Progenitor cell of endocrine pancreas (in vitro differentiated cells): ENCODE measurements around the gene RGS3. TPM values are rescaled to one million over a fixed set of nuclear protein-coding genes. Genes with fewer than 3 reads are reported as not detected.
A peak's percentile ranks its signal among the peaks of the same experiment; 100 is the strongest.

Experiments
- DNase-seq: peaks from one replicate; pipeline ENCODE4 v3.0.0; 2021; ENCODE audit warnings: low spot score; ENCODE audit not compliant: unreplicated experiment
- H3K27ac Mint-ChIP-seq: 2 replicates; pipeline ENCODE4 v1.8.0; 2021; ENCODE audit warnings: mild to moderate bottlenecking, moderate library complexity, mixed read lengths
- H3K27me3 Mint-ChIP-seq: 2 replicates; pipeline ENCODE4 v1.8.0; 2021; ENCODE audit warnings: mixed read lengths
- H3K36me3 Mint-ChIP-seq: 2 replicates; pipeline ENCODE4 v1.8.0; 2022; ENCODE audit warnings: mixed read lengths; ENCODE audit not compliant: insufficient read depth
- H3K4me1 Mint-ChIP-seq: 2 replicates; pipeline ENCODE4 v1.8.0; 2021; ENCODE audit warnings: low read depth, mixed read lengths
- H3K4me3 Mint-ChIP-seq: 2 replicates; pipeline ENCODE4 v1.8.0; 2021; ENCODE audit warnings: low read depth, mild to moderate bottlenecking, moderate library complexity, mixed read lengths
- H3K9me3 Mint-ChIP-seq: 2 replicates; pipeline ENCODE4 v1.8.0; 2021; ENCODE audit warnings: low read depth, mixed read lengths
- CTCF ChIP-seq: fragments of 200-600 bp; sonication (generic); IDR thresholded peaks from one replicate; pipeline ENCODE4 v1.5.0; 2021; ENCODE audit warnings: antibody characterized with exemption, mild to moderate bottlenecking; ENCODE audit not compliant: unreplicated experiment
- total RNA-seq: library from RNA; stranded (reverse); gene quantifications from 2 replicates; pipeline ENCODE4 v1.2.1, GENCODE V29; 2021

RGS3 gene
- total RNA-seq, 1 donor from 2014 or later: 39.3 TPM

- Mint-ChIP-seq H3K27me3 (no peaks in the 10 kb centered on the region), H3K4me1 (peaks cover 32% of the 10 kb centered on the region), H3K9me3 (no peaks in the 10 kb centered on the region), H3K4me3 (no peak overlapping the region), H3K27ac (no peak overlapping the region), H3K36me3 (no peaks in the 10 kb centered on the region)
- no peak for TF ChIP-seq CTCF
- DNase-seq: no peak
Observed at GRCh38 chr9:113632776-113633590, 169.5 kb downstream of the RGS3 start.

- no peaks in the 10 kb centered on the region for H3K27me3 Mint-ChIP-seq
- peaks cover 33% of the 10 kb centered on the region for H3K4me1 Mint-ChIP-seq
- H3K4me3 Mint-ChIP-seq: no peak overlapping the region
- no peak for TF ChIP-seq CTCF
- H3K9me3 Mint-ChIP-seq: no peaks in the 10 kb centered on the region
- peak overlapping the region; percentile 55 for H3K27ac Mint-ChIP-seq
- DNase-seq: no peak
- H3K36me3 Mint-ChIP-seq: no peaks in the 10 kb centered on the region
Observed at GRCh38 chr9:113633782-113634595, 170.5 kb downstream of the RGS3 start.

DNA sequence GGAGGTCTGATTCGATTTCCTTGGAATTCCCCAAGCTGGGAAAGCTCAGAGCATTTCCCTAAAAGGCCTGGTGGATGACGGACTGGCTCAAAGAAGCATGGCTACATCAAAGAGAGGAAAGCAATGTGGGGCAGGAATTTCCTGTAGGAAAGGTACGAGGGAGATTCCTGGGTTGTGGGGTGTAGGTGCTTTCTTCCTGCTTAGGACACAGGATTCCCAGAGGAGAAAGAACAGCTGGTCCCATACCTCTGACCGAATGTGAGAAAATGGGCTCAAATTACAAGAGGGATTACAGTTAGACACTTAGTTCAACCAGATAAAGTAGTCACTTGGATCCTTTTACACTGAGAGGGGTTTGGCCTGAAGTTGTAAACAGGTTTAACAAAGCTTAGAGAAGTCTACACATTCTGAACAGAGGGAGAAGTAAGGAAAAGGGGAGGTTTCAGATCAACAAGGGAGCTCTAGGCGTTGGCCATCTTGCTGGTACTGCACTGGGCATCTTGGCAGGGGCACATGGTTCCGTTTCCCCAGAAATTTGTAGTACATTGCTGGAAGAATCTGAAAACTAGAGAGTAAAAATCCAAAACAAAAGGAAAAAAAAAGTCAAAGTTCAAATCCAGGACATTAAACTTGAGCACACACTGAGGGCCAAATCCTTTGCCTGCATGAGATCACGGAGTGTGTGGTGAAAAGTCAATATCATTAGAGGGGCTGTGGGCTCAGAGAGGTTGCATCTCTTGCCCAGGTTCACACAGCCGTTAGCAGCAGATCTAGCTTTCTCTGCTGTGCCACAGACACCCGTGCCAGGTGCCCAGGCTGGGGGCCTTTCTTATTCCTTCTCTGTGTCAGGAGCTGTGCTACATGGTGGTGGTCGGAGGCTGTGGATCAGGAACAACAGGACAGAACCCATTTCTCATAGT is 171.3 kb downstream of the RGS3 start:
- no peaks in the 10 kb centered on the region for H3K9me3 Mint-ChIP-seq
- H3K4me3 Mint-ChIP-seq: no peak overlapping the region
- H3K27ac Mint-ChIP-seq: peak overlapping the region; percentile 54

GRCh38 chr9:113635586-113635985 is 172.1 kb downstream of the RGS3 start:
- Mint-ChIP-seq H3K27me3 (no peaks in the 10 kb centered on the region), H3K4me3 (no peak overlapping the region), H3K9me3 (no peaks in the 10 kb centered on the region), H3K27ac (peak overlapping the region; percentile 54), H3K4me1 (peaks cover 35% of the 10 kb centered on the region), H3K36me3 (no peaks in the 10 kb centered on the region)
- DNase-seq: no peak
- TF ChIP-seq CTCF: no peak

More for the DNA sequence above, 171.3 kb downstream of the RGS3 start:
- H3K36me3 Mint-ChIP-seq: no peaks in the 10 kb centered on the region
- H3K4me1 Mint-ChIP-seq: peaks cover 33% of the 10 kb centered on the region
- no peak for DNase-seq
- no peaks in the 10 kb centered on the region for H3K27me3 Mint-ChIP-seq
- no peak for TF ChIP-seq CTCF
